Fibroblast of the conjunctiva (primary cell): ENCODE results near the gene AGTR1.

Experiments used
- DNase-seq: peaks from one replicate; pipeline ENCODE4 v3.0.0-alpha.2; 2010; ENCODE audit warnings: low read depth

The AGTR1 gene

DNA sequence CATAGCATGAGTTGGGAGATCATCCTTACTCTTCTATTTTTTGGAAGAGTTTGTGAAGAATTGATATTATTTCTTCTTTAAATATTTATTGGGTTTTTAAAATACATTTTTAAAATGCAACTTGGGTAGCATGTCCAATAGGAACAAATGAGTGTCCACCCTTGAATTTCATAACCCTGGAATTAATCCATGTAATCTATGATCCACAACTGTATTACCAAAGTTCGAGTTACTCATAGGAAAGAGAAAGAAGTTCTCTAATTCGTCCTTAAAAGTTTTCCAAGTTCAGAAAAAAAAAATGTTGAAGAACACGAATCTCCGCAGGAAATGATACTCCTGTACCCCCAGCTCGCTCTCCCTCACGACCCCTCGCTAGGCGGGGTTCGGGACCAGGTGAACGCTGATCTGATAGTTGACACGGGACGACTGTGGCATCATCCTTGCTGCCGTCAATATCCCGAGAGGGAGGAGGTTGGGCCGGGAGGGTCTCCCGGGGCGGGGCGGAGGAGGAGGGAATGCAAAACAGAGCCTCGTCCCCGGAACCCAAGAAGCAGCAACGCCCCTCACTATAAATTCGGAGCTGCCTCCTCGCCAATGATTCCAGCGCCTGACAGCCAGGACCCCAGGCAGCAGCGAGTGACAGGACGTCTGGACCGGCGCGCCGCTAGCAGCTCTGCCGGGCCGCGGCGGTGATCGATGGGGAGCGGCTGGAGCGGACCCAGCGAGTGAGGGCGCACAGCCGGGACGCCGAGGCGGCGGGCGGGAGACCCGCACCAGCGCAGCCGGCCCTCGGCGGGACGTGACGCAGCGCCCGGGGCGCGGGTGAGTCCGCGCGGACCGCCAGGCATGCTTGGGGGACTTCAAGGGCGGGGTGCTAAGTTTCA, at the start of gene AGTR1:
Gene AGTR1, plus strand, starts transcription at position 598 of the 884 bp plus-strand sequence. CDS start 43,133 bp downstream, outside the sequence.
- DNase-seq = no peak

DNA sequence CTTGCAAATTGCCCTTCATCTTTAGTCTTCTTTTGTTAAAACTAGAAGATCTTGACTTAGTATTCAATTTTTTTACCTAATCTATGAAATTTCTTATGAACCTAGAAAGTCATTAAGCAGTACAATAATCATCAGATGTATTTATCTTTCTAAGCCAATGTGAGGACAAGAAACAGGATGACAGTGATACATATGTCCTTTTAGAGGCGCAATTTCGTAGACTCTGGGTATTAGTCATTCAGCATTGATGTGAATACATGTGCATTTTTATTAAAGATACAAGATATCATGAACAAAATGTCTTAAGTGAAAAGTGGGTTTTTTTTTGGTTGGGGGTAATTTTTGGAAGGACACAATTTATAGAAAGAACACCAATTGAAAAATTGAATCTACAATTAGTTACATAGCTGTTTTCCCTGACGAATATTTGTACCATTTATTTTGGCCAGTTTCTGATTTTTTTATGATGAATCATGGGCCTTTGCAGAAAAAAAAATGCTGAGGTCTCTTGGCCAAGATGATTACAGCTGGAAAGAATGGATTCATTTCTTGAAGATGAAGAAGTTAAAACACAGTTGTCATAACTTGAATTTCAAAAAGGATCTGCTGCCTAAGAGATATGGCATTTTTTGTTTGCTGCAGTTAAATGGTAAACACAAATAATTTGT, 48.9 kb upstream of the AGTR1 start:
- peak; percentile 35 for DNase-seq

DNA sequence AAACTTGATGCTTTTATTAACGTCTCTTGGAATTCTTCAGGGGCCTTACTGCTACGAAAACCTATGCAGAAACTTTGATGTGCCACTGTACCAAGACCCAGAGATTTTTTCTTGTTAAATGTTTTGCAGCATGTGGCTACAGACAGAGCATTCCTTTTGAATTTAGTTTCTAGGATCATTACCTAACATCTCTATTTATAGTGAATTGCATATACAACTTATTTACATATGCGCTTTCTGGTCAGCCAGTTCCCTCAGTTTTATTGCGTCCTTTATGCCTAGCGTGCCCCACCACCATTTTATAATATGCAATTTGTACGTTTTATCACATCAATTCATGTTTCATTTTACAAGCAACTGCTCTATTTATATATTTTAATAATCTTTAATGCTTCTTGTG, 46.2 kb upstream of the AGTR1 start:
- DNase-seq = no peak

DNA sequence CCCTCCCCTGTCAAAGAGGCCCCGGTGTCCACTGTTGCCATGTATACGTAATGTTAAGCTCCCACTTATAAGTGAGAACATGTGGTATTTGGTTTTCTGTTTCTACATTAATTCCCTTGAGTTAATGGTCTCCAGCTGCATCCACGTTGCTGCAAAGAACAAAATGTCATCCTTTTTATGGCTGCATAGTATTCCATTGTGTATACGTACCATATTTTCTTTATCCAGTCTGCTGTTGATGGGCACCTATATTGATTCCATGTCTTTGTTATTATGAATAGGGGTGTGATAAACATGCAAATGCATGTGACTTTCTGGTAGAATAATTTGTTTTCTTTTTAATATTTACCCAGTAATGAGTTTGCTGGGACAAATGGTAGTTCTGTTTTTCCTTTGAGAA, 43.3 kb upstream of the AGTR1 start:
- DNase-seq = no peak

DNA sequence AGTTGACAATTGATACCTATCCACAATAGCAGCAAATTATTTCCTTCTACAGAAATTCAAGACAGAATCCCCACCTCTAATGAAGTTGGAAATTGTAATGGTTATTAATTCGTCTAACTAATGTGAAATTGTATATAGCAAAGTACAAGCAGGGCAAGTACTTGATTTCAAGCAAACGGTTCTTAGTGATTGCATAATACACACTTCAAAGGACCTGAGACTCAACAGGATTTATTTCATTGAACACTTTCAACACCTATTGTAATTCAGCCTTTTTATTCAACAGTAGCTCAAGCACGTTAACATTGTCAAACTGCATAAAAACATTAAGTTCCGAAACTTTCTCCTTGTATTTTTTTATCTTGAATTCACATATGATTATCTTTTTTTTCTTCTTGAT, 40.2 kb upstream of the AGTR1 start:
- no peak for DNase-seq

DNA sequence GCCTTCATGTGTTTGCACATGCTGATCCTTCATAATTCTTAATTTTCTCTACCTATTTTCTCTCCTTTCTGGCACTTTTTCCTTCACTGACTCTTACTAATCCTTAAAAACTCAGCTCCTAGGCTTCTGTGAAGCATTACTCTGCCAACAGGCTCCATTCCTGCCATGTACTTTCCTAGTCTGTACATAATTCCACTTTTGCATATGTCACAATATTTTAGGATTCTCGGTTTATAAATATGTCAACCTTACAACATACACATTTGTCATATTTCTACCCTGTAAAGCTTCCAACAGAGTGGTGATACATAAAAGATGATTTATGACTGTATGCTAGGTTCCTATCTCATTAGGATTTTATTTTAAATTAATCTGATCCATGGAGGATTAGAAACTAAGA, 38.2 kb upstream of the AGTR1 start:
- no peak for DNase-seq

DNA sequence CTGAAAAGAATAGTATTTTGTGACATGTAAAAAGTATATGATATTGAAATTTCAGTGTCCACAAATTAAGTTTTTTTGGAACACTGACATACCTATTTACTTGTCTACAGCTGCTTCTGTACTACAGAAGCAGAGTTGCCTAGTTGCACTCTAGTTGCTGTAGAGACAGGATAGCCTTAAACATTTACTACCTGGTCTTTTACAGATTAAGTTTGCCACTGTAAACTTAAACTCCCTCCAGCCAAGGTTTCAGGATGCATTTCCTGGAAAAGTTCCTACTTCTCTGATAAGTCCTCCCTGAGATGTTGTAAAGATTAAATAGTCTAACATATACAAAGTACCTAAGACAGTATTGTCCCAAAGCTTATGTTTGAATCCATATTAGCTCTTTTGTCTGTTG, 17.4 kb upstream of the AGTR1 start:
- no peak for DNase-seq

DNA sequence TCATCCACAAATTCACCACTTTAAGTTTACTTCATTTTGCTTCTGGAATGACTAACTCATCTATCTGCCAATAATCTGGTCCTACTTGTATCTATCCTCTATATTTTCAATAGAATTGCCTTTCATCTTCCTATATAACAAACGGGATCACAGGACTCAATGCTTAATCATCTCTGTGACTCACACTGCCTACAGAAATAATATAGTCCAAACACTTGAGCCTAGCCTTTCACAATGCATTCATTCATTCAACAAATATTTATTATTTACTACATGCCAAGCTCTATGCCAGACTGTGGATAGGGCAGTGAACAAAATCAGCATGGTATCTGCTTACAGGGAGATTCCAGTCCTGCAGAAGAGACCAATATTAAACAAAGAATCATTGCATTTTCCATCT, 16.6 kb upstream of the AGTR1 start:
- DNase-seq = no peak

DNA sequence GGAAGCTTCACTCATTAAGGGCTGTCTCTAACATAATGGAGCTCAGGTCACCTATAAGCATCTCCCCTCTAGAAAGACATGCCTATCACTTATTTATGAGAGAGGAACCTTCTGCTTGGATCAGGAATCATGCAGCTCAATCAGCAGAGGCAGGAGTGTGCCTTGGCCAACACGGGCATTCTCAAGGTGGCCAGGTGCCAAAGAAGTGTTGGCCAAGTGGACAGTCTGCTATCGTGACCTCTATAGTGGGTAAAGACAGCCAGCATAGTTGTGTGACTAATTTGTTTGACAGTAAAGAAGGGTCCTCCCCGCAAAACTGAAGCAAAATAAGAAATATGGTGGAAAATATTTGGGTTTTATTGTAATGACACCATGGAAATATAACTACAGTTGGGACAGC, 14.7 kb upstream of the AGTR1 start:
- DNase-seq = no peak

DNA sequence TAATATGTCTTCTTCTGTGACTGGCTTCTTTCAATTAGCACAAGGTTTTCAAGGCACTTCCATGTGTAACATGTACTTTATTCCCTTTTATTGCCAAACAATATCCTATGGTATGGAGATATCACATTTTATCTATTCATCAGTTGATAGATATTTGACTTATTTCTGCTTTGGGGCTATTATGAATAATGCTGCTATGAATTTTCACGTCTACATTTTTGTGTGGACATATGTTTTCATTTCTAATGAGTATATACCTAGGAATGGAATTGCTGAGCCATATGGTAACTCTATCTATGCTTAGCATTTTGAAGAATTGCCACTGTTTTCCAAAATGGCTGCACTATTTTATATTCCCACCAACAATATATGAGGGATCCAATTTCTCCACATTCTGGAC, 3.6 kb upstream of the AGTR1 start:
- DNase-seq = no peak

DNA sequence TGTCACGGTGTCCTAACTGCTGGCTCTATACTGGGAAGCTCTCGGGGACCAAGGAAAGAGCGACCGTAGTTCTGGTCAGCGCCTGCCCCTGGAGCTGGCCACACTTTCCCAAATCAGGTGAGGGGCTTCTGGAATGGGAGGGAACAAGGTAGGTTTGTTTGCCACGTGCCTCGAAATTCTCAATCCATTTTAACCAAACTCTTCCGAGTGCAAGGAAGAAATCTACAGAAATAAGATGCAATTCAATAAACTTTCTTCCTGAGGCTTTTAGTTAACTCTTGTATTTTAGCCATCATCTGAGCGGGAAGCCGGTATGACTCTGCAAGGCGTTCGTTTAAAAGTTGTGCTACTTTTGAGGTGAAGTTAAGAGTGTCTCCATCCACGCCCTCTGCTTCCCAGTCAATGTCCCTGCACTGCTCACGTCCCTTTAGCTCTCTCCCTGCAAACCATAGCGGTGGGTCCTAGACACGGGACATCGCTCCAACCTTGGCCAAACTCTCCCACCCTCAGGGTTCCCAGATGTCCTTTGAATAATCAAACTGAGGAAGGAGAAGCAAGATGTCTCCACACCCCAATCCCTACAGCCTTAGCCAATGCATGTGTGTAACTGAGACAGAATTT, 597 bp downstream of the AGTR1 start:
- DNase-seq = no peak

DNA sequence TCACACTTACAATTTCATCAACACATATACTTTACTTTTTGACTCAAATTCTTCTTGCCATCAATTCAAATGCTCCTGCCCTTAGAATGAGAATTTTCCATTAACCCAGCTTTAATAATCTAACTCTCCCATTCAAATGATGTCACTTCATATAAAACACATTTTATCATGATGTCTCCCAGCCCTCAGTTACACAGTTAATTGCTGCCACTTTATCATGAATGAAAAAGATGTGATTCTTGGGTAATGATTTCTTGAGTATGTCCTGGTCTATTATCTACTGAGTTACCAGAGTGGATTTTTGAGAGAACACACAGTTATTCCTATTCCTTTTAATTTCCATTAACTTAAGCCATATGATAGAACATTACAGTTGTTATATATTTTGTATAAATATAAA, 7.6 kb downstream of the AGTR1 start:
- DNase-seq = no peak

DNA sequence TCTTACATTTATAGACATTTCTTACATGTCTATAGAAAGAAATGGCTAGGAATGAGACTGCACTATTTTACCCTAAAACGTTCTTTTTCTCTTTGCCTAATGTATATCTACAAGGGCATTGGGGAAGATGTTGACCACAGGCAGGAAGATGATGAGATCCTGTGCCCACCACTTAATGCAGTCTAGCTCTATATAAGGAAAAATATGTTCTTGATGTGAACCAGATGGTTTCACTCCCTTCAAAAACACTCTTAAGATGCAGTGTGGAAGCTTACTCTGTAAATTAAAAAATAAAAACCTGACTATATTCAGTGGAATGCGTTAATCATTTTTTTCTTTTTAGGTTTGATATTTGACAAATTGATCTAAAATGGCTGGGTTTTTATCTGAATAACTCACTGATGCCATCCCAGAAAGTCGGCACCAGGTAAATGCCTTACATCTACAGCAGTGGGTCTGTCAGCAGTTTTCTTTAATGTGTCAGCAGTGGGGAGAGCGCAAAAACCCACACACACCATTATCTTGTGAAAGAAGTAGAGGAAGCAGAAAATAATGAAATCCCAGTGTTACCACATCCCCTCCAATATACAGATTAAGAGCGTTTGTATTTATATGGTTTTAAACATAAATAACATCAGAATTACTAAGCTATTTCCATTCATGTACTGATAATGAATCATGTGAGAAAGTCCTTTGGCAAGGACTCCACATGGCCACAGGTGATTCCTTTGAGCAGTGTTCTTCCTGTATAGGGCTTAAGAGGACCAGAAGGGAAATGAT, 10.1 kb downstream of the AGTR1 start:
- no peak for DNase-seq

DNA sequence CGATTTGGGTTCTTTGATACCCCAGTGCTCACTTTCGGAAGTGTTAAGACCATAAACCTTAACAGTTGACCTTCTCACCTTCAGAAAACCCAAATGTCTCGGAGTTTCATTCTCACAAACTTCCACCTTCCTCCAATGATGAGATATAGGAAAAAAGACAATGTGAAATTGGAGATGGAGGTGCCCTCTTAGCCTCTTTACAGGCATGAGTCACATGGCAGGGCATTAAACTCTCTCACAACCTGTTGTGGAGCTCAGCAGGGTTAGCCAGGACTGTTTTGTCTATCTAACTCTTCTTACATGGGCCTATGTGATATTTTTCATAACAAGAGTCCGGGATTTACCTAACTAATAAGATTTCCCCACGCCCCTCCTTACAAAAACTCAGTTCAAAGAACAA, 10.7 kb downstream of the AGTR1 start:
- DNase-seq = no peak

DNA sequence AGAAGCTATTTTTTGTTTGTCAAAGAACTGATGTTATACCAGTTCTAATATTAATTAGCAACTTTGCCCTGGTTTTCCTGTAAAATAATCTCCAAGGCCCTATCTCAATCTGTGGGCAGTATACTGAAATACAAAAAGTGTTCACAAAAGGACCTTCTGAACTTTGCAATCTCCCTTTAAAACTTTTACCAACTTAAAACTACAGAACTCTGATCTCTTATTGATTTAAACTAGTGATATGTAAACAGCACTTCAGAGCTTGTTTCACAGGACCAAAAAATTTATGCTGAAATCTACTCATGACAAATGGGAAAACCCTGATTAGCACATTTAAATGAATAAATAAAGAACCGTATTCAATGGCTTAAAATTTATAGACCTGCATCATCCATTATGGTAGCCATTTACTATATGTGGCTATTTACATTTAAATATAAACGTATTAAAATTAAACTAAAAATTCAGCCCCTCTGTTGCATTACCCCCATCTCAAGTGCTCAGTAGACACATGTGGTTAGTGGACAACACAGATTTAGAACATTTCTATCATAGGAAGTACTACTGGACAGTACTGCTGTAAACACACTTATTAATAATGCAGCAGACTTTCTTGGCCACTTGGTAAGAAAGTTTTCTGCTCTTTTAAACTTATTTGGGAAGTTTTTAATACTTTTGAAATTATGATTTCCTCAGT, 12.0 kb downstream of the AGTR1 start:
- no peak for DNase-seq

DNA sequence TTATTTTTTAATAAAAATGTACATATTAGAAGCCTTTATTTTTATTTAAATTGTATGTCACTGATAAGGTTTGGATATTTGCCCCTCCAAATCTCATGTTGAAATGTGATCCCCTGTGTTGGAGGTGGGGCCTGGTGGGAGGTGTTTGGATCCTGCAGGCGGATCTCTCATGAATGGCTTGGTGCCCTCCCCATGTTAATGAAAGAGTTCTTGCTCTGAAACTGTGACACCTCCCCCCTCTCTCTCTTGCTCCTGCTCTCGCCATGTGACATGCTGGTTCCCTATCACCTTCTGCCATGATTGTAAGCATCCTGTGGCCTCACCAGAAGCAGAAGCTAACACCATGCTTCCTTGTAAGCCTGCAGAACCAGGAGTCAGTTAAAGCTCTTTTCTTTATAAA, 13.0 kb downstream of the AGTR1 start:
- no peak for DNase-seq

DNA sequence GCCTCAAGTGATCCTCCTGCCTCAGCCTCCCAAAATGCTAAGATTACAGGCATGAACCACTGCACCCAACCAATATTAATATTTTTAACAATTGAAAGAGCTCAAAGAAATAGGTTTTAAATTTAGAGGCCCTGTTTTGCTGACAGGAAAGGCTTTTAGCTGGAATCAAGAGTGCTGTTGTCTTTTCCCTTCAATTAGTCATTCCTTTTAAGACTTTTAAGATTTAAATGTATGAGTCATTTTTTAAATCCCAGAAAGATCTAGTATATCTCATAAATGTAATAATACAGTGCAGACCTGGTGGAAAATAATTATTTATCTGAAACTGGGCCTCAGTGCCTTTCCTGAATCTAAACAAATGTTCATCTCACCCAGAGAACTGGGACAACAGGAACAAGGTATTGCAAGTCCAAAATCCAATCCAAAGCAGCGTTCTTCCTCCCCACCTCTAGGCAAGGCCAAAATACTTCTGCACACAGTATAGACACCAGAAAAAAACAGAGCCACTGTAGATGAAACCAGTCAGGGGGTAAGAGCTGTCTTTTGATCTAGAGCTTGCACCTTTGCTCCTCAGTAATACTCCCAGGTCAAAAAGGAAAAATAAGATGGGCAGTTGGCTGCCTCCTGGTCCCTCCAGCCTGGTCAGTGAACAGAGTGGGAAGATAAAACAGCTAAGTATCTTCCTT, 14.4 kb downstream of the AGTR1 start:
- no peak for DNase-seq

DNA sequence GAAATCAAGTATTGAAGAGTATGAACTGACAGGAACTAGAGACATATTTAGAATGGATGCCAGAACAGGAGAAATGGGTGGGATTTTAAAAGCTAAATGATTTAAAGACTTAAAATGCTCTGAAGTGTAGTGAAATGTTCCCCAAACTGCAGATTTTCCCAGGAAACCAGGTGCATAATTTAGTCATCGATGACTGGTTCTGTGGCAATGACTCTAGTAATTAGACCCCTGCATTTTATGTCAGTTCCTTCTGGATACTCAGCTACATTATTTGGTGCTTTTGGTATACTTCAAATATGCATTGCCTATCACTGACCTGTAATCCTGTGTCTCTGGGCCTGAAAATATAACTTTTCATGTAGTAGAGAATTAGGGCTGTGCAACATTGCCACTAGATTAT, 16.8 kb downstream of the AGTR1 start:
- no peak for DNase-seq

DNA sequence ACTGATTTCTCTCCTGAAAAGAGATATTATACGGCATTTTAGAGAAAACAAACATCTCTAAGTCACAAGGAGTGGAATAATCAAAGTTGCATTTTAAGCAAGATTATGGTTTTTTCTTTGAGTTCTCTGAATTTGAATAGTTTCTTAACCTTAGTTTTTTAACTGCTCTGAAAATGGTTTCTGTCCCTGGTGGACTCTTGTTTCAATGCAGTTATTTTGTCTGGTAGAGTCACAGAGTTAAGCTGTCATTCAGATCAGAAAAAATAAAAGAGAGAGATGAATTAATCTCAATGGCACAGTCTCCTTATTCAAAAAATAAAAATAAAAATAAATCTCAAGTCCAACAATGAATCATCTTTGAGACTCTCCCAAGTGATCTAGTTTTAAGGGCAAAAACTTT, 19.0 kb downstream of the AGTR1 start:
- no peak for DNase-seq

DNA sequence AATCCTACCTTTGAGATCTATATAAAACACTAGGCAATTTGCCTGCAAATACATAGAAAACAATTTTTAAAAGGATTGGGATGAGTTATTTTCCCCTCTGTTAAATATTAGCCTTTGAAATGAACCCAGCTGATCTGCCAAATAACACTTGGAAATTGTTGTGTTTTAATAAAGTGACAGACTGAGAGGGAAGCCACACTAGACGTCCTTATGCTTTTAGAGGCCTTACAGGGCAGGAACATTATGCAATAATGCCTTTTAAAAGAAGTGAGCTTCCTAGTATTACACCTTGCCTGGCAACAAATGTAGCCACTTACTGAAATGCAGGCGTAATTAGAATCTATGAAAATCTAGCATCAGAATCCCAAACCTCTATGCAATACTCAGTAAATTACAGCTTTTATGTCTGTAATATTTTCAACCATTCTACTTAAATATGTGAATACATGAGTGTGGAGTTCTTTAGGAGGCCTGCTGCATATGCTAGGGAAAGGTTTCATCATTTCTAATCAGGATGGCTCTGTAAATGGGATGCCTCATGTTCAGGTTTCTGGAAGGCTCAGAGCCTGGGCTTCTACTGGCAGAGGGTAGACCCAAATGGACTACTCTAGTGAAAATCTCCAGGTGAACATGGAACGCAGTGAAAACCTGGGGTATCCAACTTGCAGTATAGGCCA, 20.3 kb downstream of the AGTR1 start:
- no peak for DNase-seq
